Left lung (tissue), 10 donors: Measurements from ENCODE around the gene UNKL. TPM values are rescaled to one million over a fixed set of nuclear protein-coding genes. Genes with fewer than 3 reads are reported as not detected.

Experiments used
- ATAC-seq: fragments of 200-7000 bp; cut with Tn5 transposase; one replicate; pipeline ENCODE4 v1.9.1; 2020; ENCODE audit warnings: moderate library complexity
- DNase-seq, 4 donors: peaks; one replicate each; pipeline ENCODE4 v3.0.0-alpha.2; 2013 to 2020
- H3K27ac ChIP-seq, 2 donors: fragments of 200-600 bp; sonication (generic) in 1 of 2; one replicate each; pipeline versions ENCODE4 v1.5.0 to v1.8.0; 2020 to 2021
- H3K27me3 ChIP-seq, 2 donors: fragments of 200-600 bp; sonication (generic) in 1 of 2; one replicate each; pipeline versions ENCODE4 v1.5.0 to v1.8.0; 2020 to 2021
- H3K36me3 ChIP-seq, 2 donors: fragments of 200-600 bp; sonication (generic) in 1 of 2; one replicate each; pipeline versions ENCODE4 v1.5.0 to v1.8.0; 2020 to 2021
- H3K4me1 ChIP-seq, 2 donors: fragments of 200-600 bp; one replicate each; pipeline ENCODE4 v1.8.0; 2021
- H3K4me3 ChIP-seq, 2 donors: fragments of 200-600 bp; sonication (generic) in 1 of 2; one replicate each; pipeline versions ENCODE4 v1.5.0 to v1.8.0; 2020 to 2021; ENCODE audit warnings: mild to moderate bottlenecking in 1 of 2
- H3K9me3 ChIP-seq, 2 donors: fragments of 200-600 bp; sonication (generic) in 1 of 2; one replicate each; pipeline versions ENCODE4 v1.5.0 to v1.8.0; 2020 to 2021
- intact Hi-C, 2 donors: fragments of 100-400 bp; cut with DNase I; formaldehyde crosslinking; loops; one replicate each; pipeline versions ENCODE4 v1.11.2 to v1.14.2; 2022
- polyA plus RNA-seq, 6 donors: library from polyadenylated mRNA; unstranded; fragments of 120-200 nt; gene quantifications; one replicate each; pipeline ENCODE4 v1.2.1, GENCODE V29; 2013; ENCODE audit not compliant: insufficient read length in 6 of 6
- total RNA-seq, 2 donors: library from RNA; stranded (reverse); fragmentation: NEBNext Ultra II Directional; extraction: Animal tissue kit (Norgen Biotek cat#: 25700); gene quantifications; one replicate each; pipeline ENCODE4 v1.2.1, GENCODE V29; 2021
- TF ChIP-seq, protein P1 (sequence below), 2 donors: fragments of 200-600 bp; sonication (generic) in 1 of 2; IDR thresholded peaks; one replicate each; pipeline versions ENCODE4 v1.5.0 to v1.8.0; 2021; ENCODE audit warnings: antibody characterized with exemption in 2 of 2
- donor health status: DM: no; HTN: yes; CAD: no.
- donor health status: DM: no; HTN: no; CAD: no.

Gene UNKL
- total and polyA plus RNA-seq, 8 donors, result 18.9 to 27.3 (median 20.8) TPM

DNA sequence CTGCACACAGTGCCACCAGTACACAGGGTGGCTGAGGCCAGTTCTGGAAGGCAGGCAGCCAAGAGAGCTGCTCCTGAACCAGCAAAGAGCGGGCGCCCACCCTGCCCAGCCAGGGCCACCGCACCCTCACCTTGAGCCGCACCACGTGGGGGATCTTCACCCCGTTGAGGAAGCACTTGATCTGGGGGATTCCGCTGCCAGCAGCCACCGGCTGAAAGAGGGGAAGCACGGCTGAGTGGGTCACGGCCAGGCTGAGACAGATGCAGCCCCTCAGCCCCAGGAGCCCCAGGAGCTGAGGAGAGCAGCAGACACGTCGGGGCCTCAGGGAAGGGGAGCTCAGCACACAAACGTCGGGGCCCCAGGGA, 44.5 kb upstream of the UNKL start:
- intact Hi-C loops, result no loop called here
- H3K36me3 ChIP-seq, result peaks cover 0 to 92% of the 10 kb centered on the region in 2 donors
- H3K27ac ChIP-seq, result no peak overlapping the region
- H3K9me3 ChIP-seq, result no peaks in the 10 kb centered on the region
- no peak overlapping the region for H3K4me3 ChIP-seq
- H3K27me3 ChIP-seq, result no peaks in the 10 kb centered on the region
- DNase-seq, result peak in 1 of 4 donors; percentile 71
- no peak for ATAC-seq
- H3K4me1 ChIP-seq, result no peaks in the 10 kb centered on the region
- TF ChIP-seq, protein P1, sequence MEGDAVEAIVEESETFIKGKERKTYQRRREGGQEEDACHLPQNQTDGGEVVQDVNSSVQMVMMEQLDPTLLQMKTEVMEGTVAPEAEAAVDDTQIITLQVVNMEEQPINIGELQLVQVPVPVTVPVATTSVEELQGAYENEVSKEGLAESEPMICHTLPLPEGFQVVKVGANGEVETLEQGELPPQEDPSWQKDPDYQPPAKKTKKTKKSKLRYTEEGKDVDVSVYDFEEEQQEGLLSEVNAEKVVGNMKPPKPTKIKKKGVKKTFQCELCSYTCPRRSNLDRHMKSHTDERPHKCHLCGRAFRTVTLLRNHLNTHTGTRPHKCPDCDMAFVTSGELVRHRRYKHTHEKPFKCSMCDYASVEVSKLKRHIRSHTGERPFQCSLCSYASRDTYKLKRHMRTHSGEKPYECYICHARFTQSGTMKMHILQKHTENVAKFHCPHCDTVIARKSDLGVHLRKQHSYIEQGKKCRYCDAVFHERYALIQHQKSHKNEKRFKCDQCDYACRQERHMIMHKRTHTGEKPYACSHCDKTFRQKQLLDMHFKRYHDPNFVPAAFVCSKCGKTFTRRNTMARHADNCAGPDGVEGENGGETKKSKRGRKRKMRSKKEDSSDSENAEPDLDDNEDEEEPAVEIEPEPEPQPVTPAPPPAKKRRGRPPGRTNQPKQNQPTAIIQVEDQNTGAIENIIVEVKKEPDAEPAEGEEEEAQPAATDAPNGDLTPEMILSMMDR (IDR thresholded peaks at IDR 0.05), result no peak

DNA sequence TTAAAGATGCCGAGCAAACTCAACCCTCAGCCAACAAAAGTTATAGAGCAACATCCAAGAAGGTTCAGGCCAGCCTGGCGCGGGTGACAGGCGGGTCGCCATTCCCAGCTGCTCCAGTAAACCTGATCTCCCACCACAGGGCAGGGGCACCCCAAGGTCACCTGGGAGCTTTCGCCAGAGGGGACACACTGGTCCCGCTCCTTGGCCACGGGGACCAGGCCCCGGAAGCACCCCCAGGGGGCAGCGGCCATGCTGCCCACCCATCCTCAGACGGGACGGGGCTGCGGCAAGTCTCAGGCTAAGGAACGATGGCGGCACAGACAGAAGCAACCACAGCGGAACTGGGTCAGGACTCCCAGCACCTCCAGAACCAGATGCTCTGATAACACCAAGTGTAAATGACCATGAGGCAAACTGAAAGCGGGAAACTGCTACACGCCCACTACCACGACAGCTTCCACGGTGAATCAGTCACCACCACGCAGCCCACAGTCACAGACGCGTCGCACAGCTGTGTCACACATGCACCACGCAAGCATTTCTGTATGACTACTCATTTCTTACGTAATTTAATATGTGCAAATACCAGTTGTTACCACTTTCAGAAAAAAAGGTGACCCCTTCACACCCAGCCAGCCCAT, 44.0 kb upstream of the UNKL start:
- intact Hi-C loops, result no loop called here
- Histone ChIP-seq H3K9me3 (no peaks in the 10 kb centered on the region), H3K4me1 (no peaks in the 10 kb centered on the region), H3K27ac (no peak overlapping the region), H3K4me3 (no peak overlapping the region), H3K27me3 (no peaks in the 10 kb centered on the region), H3K36me3 (peaks cover 0 to 92% of the 10 kb centered on the region in 2 donors)
- no peak for DNase-seq
- no peak for ATAC-seq
- TF ChIP-seq, protein P1 (IDR thresholded peaks at IDR 0.05), result no peak

DNA sequence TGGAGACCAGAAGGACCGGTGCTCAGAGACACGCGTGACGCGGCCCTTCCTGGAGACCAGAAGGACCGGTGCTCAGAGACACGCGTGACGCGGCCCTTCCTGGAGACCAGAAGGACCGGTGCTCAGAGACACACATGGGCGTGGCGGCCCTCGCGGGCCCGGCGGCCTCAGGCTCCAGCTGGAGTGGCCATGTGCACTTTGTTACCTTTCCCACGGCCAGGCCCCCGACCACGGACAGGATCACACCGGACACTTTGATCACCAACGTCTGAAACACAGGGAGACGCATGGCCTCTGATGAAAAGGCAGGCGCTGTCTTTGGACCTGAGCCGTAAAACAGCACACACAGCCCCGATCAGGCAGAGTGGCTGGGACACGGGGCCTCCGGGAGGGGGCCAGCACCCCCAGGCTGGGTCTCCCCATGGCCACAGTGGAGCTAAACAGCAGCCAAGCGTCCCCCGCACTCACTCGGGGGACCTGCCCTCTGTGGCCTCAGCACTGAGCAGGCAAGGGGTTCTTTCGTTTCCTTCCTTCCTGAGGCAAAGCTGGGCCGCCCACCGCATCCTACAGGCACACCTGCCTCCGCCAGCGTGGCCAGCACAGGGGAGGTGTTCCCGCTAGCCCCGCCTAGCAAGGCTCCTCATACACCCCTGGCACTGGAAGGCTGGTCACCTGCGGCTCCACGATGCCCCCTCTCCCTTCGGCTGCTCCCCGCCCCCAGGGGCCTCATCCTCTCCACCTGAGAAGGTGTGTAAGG, 43.2 kb upstream of the UNKL start:
- TF ChIP-seq, protein P1 (IDR thresholded peaks at IDR 0.05), result no peak
- peaks cover 0 to 92% of the 10 kb centered on the region in 2 donors for H3K36me3 ChIP-seq
- H3K4me3 ChIP-seq, result no peak overlapping the region
- intact Hi-C loops, result no loop called here
- H3K4me1 ChIP-seq, result no peaks in the 10 kb centered on the region
- H3K27me3 ChIP-seq, result no peaks in the 10 kb centered on the region
- no peak for ATAC-seq
- H3K27ac ChIP-seq, result no peak overlapping the region
- H3K9me3 ChIP-seq, result no peaks in the 10 kb centered on the region
- no peak for DNase-seq

DNA sequence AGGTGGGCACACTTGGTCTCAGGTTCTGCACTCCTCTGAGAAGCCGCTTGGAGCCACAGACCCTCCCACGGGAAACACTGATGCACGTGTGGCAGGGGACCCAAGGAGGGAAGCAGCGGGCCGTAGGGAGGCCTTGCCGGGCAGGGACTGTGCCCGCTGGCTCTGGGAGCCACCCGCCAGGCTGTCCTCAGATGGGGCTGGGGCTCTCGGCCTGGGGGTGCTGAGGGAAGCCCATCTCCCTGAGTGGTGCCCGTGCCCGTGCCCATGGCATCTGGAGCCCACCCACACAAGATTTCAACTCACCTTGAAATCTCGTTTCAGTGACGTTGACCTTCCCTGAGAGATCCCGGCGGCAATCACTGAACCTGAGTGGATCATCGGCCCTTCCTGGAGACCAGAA, 42.4 kb upstream of the UNKL start:
- no peaks in the 10 kb centered on the region for H3K27me3 ChIP-seq
- ATAC-seq (no peak), DNase-seq (no peak)
- intact Hi-C loops, result no loop called here
- TF ChIP-seq, protein P1 (IDR thresholded peaks at IDR 0.05), result no peak
- peaks cover 0 to 94% of the 10 kb centered on the region in 2 donors for H3K36me3 ChIP-seq
- no peaks in the 10 kb centered on the region for H3K9me3 ChIP-seq
- no peaks in the 10 kb centered on the region for H3K4me1 ChIP-seq
- no peak overlapping the region for H3K4me3 ChIP-seq
- H3K27ac ChIP-seq, result no peak overlapping the region
